K562 (cell line): ENCODE data around the gene GPR152. TPM values are rescaled to one million over a fixed set of nuclear protein-coding genes. Genes with fewer than 3 reads are reported as not detected.
A peak's percentile ranks its signal among the peaks of the same experiment; 100 is the strongest.

Experiments
- ATAC-seq: fragments of 200-7000 bp; cut with Tn5 transposase; 3 replicates; pipeline ENCODE4 v1.9.1; 2020; ENCODE audit warnings: moderate library complexity
- BruUV-seq: library from RNA; stranded (reverse); fragments of 400-500 nt; replicated peaks from 2 replicates; lab custom pipeline; 2021; lab: Mats Ljungman, UMichigan
- CTCF ChIA-PET: fragments of 300-600 bp; formaldehyde crosslinking; extraction: SDS; loops from one replicate; lab custom pipeline; 2021; ENCODE audit warnings: low intra/inter-chr PET ratio; lab: Yijun Ruan, JAX
- POLR2A ChIA-PET: fragments of 300-600, 350-650 bp; sonication (Branson Sonifier 250); formaldehyde crosslinking; extraction: SDS; loops from one replicate; lab custom pipeline; 2021; ENCODE audit warnings: antibody characterized with exemption, inconsistent platforms; lab: Yijun Ruan, JAX
- DNase-seq, 4 experiments: peaks; one replicate each; pipeline versions ENCODE4 v3.0.0 to v3.0.0-alpha.2; 2011 to 2018; ENCODE audit warnings: low spot score in 3 of 4, mixed read lengths in 3 of 4; ENCODE audit errors: extremely low read depth in 1 of 4
- FAIRE-seq: peaks from 2 replicates; lab custom pipeline; 2011; peaks lifted over from hg19 to GRCh38; lab: Jason Lieb, UNC
- H2AFZ ChIP-seq: 2 replicates; pipeline ENCODE4 v1.6.0; 2011; ENCODE audit warnings: low read depth, low read length, control low read depth, inconsistent platforms
- H3K27ac ChIP-seq: fragments of 200-600 bp; 3 replicates; pipeline ENCODE4 v1.8.0; 2011; ENCODE audit warnings: low read depth, mild to moderate bottlenecking, control low read depth, inconsistent platforms, low read length, moderate library complexity, mixed read lengths; ENCODE audit errors: extremely low read depth
- H3K27me3 ChIP-seq, 2 experiments: fragments of 300-600 bp in 1 of 2; 2 replicates in 1 of 2; 3 replicates in 1 of 2; pipeline versions ENCODE4 v1.6.0 to v1.8.0; 2011; ENCODE audit warnings: inconsistent platforms in 2 of 2, low read length in 2 of 2, mild to moderate bottlenecking in 1 of 2, mixed read lengths in 1 of 2, moderate library complexity in 1 of 2; ENCODE audit not compliant: control insufficient read depth in 2 of 2, insufficient read depth in 2 of 2
- H3K36me3 ChIP-seq: fragments of 300-600 bp; 3 replicates; pipeline ENCODE4 v1.8.0; 2011; ENCODE audit warnings: mild to moderate bottlenecking, low read length, inconsistent platforms; ENCODE audit not compliant: control insufficient read depth, insufficient read depth
- H3K4me1 ChIP-seq, 2 experiments: fragments of 200-600 bp in 1 of 2; replicated peaks in 1 of 2; 2 replicates in 1 of 2; 3 replicates in 1 of 2; pipeline versions ENCODE4 v1.5.1 to v1.8.0; 2011; ENCODE audit warnings: inconsistent platforms in 2 of 2, low read length in 2 of 2, mild to moderate bottlenecking in 1 of 2, mixed read lengths in 1 of 2, moderate library complexity in 1 of 2; ENCODE audit not compliant: control insufficient read depth in 2 of 2, insufficient read depth in 2 of 2
- H3K4me2 ChIP-seq: 2 replicates; pipeline ENCODE4 v1.6.1; 2011; ENCODE audit warnings: low read length, control low read depth, inconsistent platforms, mixed read lengths; ENCODE audit not compliant: insufficient read depth
- H3K4me3 ChIP-seq: fragments of 200-600 bp; sonication (generic), shearing (Covaris generic); 2 replicates; pipeline ENCODE4 v1.5.1; 2016; ENCODE audit warnings: control low read depth, inconsistent platforms
- H3K79me2 ChIP-seq: fragments of 200-600 bp; 3 replicates; pipeline ENCODE4 v1.8.0; 2011; ENCODE audit warnings: low read length, inconsistent platforms; ENCODE audit not compliant: control insufficient read depth, insufficient read depth
- H3K9ac ChIP-seq, 2 experiments: 2 replicates each; pipeline versions ENCODE4 v1.6.0 to v1.6.1; 2011; ENCODE audit warnings: low read depth in 2 of 2, low read length in 2 of 2, control low read depth in 1 of 2, inconsistent platforms in 1 of 2, mild to moderate bottlenecking in 1 of 2, mixed read lengths in 1 of 2; ENCODE audit not compliant: insufficient read depth in 1 of 2
- H3K9me1 ChIP-seq: one replicate; pipeline ENCODE4 v1.6.0; 2011; ENCODE audit warnings: inconsistent platforms, mild to moderate bottlenecking, low read length, moderate library complexity; ENCODE audit not compliant: control insufficient read depth, insufficient read depth
- H3K9me3 ChIP-seq: replicated peaks from 2 replicates; pipeline ENCODE4 v1.5.1; 2011; ENCODE audit warnings: low read depth, low read length, inconsistent platforms; ENCODE audit not compliant: control insufficient read depth, insufficient read depth
- H4K20me1 ChIP-seq: replicated peaks from 2 replicates; pipeline ENCODE4 v1.6.1; 2011; ENCODE audit warnings: low read length, inconsistent platforms, mixed read lengths; ENCODE audit not compliant: control insufficient read depth, insufficient read depth
- HNRNPUL1 ChIP-seq: fragments of 200-400 bp; formaldehyde crosslinking; IDR thresholded peaks from 2 replicates; pipeline ENCODE4 v1.6.1; 2017; ENCODE audit warnings: low read length
- POLR2G ChIP-seq: fragments of 200-400 bp; formaldehyde crosslinking; IDR thresholded peaks from 2 replicates; pipeline ENCODE4 v1.6.1; 2017; ENCODE audit warnings: low read depth, mild to moderate bottlenecking, antibody characterized with exemption, low read length, moderate library complexity
- RBFOX2 ChIP-seq: fragments of 200-400 bp; formaldehyde crosslinking; IDR thresholded peaks from 2 replicates; pipeline ENCODE4 v1.6.1; 2017; ENCODE audit warnings: low read depth, mild to moderate bottlenecking, low read length, moderate library complexity
- WGBS: fragments of 100-300 bp; shearing (Covaris generic); methylation state at CpG from one replicate; pipeline ENCODE4 v1.1.6; 2016; ENCODE audit warnings: low coverage, mixed read lengths; ENCODE audit not compliant: insufficient coverage; ENCODE audit errors: missing lambda C conversion rate; 5-methylcytosine and 5-hydroxymethylcytosine counted together
- in situ Hi-C: fragments of 300-500 bp; cut with MboI; formaldehyde crosslinking; loops from 4 replicates; pipeline ENCODE4 v1.15.0; 2018; ENCODE audit warnings: inconsistent platforms, mixed read lengths
- intact Hi-C: fragments of 100-400 bp; cut with micrococcal nuclease; formaldehyde crosslinking; loops from 2 replicates; pipeline ENCODE4 v1.14.2; 2022
- polyA plus RNA-seq, 8 experiments: library from polyadenylated mRNA; depleted of rRNA in 4 of 8; stranded (reverse) in 5 of 8; unstranded in 3 of 8; fragments of >200 nt; fragmentation: Nextera tagmentation in 2 of 8; fragmentation: Illumina TruSeq in 1 of 8; extraction: Ambion mirVana in 2 of 8; extraction: Trizol in 1 of 8; gene quantifications; 2 replicates each; pipeline versions ENCODE4 v1.2.1 to v1.2.3, GENCODE V29; 2011 to 2014; ENCODE audit warnings: inconsistent platforms in 1 of 8, missing spikeins in 1 of 8
- total RNA-seq, 7 experiments: library from RNA; depleted of rRNA in 6 of 7; stranded (reverse); fragments of >200 nt in 6 of 7; fragmentation: Illumina TruSeq in 2 of 7; extraction: Trizol in 2 of 7; gene quantifications; 2 replicates each; pipeline versions ENCODE4 v1.2.1 to v1.2.3, GENCODE V29; 2011 to 2021; ENCODE audit warnings: low replicate concordance in 1 of 7
- TF ChIP-seq, protein P1 (sequence below): fragments of 450-650 bp; IDR thresholded peaks from 2 replicates; pipeline ENCODE4 v1.6.1; 2016; ENCODE audit warnings: low read depth, mild to moderate bottlenecking, moderate library complexity

Gene GPR152
- total and polyA plus RNA-seq, 9 of the 15 experiments (the other 6 are each of a cell fraction or from before 2014, with no cell fraction given): not detected

DNA sequence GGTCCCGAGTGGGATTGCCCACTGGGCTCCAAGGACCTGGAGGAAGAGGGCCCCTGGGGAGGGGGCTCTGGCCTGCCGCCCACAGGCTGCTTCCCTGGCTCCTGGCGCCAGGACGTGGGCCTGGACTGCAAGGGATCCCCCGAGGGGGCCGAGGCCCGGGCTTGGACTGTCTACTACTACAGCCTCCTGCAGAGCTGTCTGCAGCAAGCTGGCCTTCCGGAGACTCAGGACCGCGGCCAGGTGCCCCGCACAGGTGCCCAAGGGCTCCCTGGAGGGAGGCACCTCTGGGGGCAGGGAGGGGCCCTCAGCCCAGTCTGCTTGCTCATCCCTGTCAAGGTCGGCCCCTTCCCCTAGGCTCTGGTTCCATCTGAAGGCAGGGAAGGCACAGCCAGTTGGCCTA is 35.1 kb downstream of the GPR152 start:
- Histone ChIP-seq H3K4me1 (peaks cover 15 to 70% of the 10 kb centered on the region in 2 experiments), H3K4me3 (no peak overlapping the region), H3K9me3 (no peaks in the 10 kb centered on the region), H3K9me1 (no peaks in the 10 kb centered on the region), H3K79me2 (peaks cover 8% of the 10 kb centered on the region; the same call in 1 of the 3 replicates), H4K20me1 (no peaks in the 10 kb centered on the region; the same call in 1 of the 2 replicates), H2AFZ (no peak overlapping the region), H3K27ac (no peak overlapping the region), H3K36me3 (no peaks in the 10 kb centered on the region), H3K27me3 (no peaks in the 10 kb centered on the region), H3K4me2 (no peak overlapping the region), H3K9ac (peak overlapping the region in 1 of 2 experiments; percentile 1; a peak in 2 of 4 replicates)
- intact Hi-C loops (no loop called here), in situ Hi-C loops (no loop called here)
- TF ChIP-seq, protein P1, sequence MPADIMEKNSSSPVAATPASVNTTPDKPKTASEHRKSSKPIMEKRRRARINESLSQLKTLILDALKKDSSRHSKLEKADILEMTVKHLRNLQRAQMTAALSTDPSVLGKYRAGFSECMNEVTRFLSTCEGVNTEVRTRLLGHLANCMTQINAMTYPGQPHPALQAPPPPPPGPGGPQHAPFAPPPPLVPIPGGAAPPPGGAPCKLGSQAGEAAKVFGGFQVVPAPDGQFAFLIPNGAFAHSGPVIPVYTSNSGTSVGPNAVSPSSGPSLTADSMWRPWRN: no peak
- TF ChIP-seq POLR2G: 0 out of 2 replicates have a peak, but pooled peaks have one; percentile 19
- no peak for TF ChIP-seq HNRNPUL1
- TF ChIP-seq RBFOX2: 0 out of 2 replicates have a peak, but pooled peaks have one; percentile 13
- ChIA-PET POLR2A (interaction anchor here (0.7 to 2.3 kb wide), 4 partner anchors 9 to 621 kb away, joined by 3 to 8 read pairs (median 5); partner anchors contain the start of gene PPP1CA), CTCF (no interaction called here)
- 60% methylated on average over 10 of the region's 12 CpGs for WGBS
- ATAC-seq (no peak), DNase-seq (no peak), FAIRE-seq (no peak)
- no TSS peak for BruUV-seq
